HepG2 (cell line): ENCODE results near the gene SLC25A47. TPM values are rescaled to one million over a fixed set of nuclear protein-coding genes. Genes with fewer than 3 reads are reported as not detected.

Experiments
- ATAC-seq: fragments of 200-7000 bp; cut with Tn5 transposase; 3 replicates; pipeline ENCODE4 v1.9.1; 2020; ENCODE audit warnings: mild to moderate bottlenecking, moderate library complexity
- BruUV-seq: library from RNA; stranded (reverse); fragments of 400-500 nt; replicated peaks from 2 replicates; lab custom pipeline; 2021; lab: Mats Ljungman, UMichigan
- CTCF ChIA-PET: fragments of 300-600 bp; formaldehyde crosslinking; extraction: SDS; loops from one replicate; lab custom pipeline; 2021; ENCODE audit warnings: low total read pairs, inconsistent platforms, low intra/inter-chr PET ratio; lab: Yijun Ruan, JAX
- POLR2A ChIA-PET: fragments of 350-600 bp; sonication (Branson Sonifier 250); formaldehyde crosslinking; loops from one replicate; lab custom pipeline; 2020; ENCODE audit warnings: antibody characterized with exemption, inconsistent platforms; lab: Yijun Ruan, JAX
- DNase-seq: peaks from one replicate; pipeline ENCODE4 v3.0.0-alpha.2; 2015; ENCODE audit warnings: low spot score
- FAIRE-seq: peaks from 3 replicates; lab custom pipeline; 2011; peaks lifted over from hg19 to GRCh38; lab: Jason Lieb, UNC
- H2AFZ ChIP-seq: one replicate; pipeline ENCODE4 v1.6.1; 2011; ENCODE audit warnings: low read length, inconsistent platforms
- H3K27ac ChIP-seq: fragments of 300-600 bp; 3 replicates; pipeline ENCODE4 v1.8.0; 2011; ENCODE audit warnings: mixed run types, mild to moderate bottlenecking, mixed read lengths, low read length, inconsistent platforms; ENCODE audit not compliant: insufficient read depth; ENCODE audit errors: extremely low read length
- H3K27me3 ChIP-seq, 2 experiments: fragments of 200-600 bp in 1 of 2; 2 replicates in 1 of 2; 3 replicates in 1 of 2; pipeline versions ENCODE4 v1.6.0 to v1.8.0; 2011; ENCODE audit warnings: low read length in 2 of 2, mild to moderate bottlenecking in 2 of 2, moderate library complexity in 2 of 2, inconsistent platforms in 1 of 2; ENCODE audit not compliant: insufficient read depth in 2 of 2, control insufficient read depth in 1 of 2
- H3K36me3 ChIP-seq, 2 experiments: fragments of 200-600 bp in 1 of 2; replicated peaks in 1 of 2; 2 replicates in 1 of 2; 3 replicates in 1 of 2; pipeline versions ENCODE4 v1.5.1 to v1.8.0; 2011; ENCODE audit warnings: low read length in 2 of 2, inconsistent platforms in 1 of 2; ENCODE audit not compliant: insufficient read depth in 2 of 2, control insufficient read depth in 1 of 2
- H3K4me1 ChIP-seq: 2 replicates; pipeline ENCODE4 v1.5.1; 2012; ENCODE audit warnings: low read length, inconsistent platforms; ENCODE audit not compliant: insufficient read depth
- H3K4me2 ChIP-seq: 2 replicates; pipeline ENCODE4 v1.6.0; 2011; ENCODE audit warnings: low read depth, low read length, inconsistent platforms
- H3K4me3 ChIP-seq, 3 experiments: fragments of 200-600 bp in 1 of 3; sonication (generic), shearing (Covaris generic) in 1 of 3; replicated peaks in 1 of 3; 2 replicates each; pipeline ENCODE4 v1.5.1; 2011 to 2016; ENCODE audit warnings: low read length in 3 of 3, inconsistent platforms in 2 of 3, low read depth in 2 of 3, mild to moderate bottlenecking in 2 of 3, control low read depth in 1 of 3, mixed read lengths in 1 of 3; ENCODE audit not compliant: insufficient read depth in 1 of 3
- H3K79me2 ChIP-seq: one replicate; pipeline ENCODE4 v1.6.1; 2011; ENCODE audit warnings: low read length, inconsistent platforms; ENCODE audit not compliant: insufficient read depth
- H3K9ac ChIP-seq: 2 replicates; pipeline ENCODE4 v1.6.0; 2011; ENCODE audit warnings: mild to moderate bottlenecking, low read depth, low read length, inconsistent platforms; ENCODE audit not compliant: insufficient read depth
- H3K9me3 ChIP-seq: 2 replicates; pipeline ENCODE4 v1.5.1; 2012; ENCODE audit warnings: mild to moderate bottlenecking, low read length
- H4K20me1 ChIP-seq: 2 replicates; pipeline ENCODE4 v1.6.0; 2011; ENCODE audit warnings: inconsistent platforms, mild to moderate bottlenecking, low read length, moderate library complexity; ENCODE audit not compliant: insufficient read depth
- AGO2 ChIP-seq: fragments of 200-400 bp; formaldehyde crosslinking; optimal IDR thresholded peaks from 2 replicates; pipeline ENCODE3; 2017; ENCODE audit warnings: mild to moderate bottlenecking, low read depth, low read length, moderate library complexity
- CHCHD3 ChIP-seq: sonication (generic); formaldehyde crosslinking; IDR thresholded peaks from 2 replicates; pipeline ENCODE4 v1.8.0; 2022; ENCODE audit warnings: mild to moderate bottlenecking, missing genetic modification reagents, moderate library complexity
- EHMT2 ChIP-seq: fragments of 200-600 bp; sonication (generic); IDR thresholded peaks from 2 replicates; pipeline ENCODE4 v1.7.0; 2017; ENCODE audit warnings: antibody characterized with exemption, low read depth, low read length, borderline replicate concordance
- NFIB ChIP-seq: sonication (generic); formaldehyde crosslinking; IDR thresholded peaks from 2 replicates; pipeline ENCODE4 v1.9.0; 2021; ENCODE audit warnings: missing genetic modification reagents, mild to moderate bottlenecking, borderline replicate concordance
- NFKB2 ChIP-seq: sonication (generic); formaldehyde crosslinking; IDR thresholded peaks from 2 replicates; pipeline ENCODE4 v1.4.0; 2020; ENCODE audit warnings: missing genetic modification reagents, borderline replicate concordance
- ZBTB46 ChIP-seq: sonication (generic); formaldehyde crosslinking; IDR thresholded peaks from 2 replicates; pipeline ENCODE4 v1.4.0; 2020; ENCODE audit warnings: mild to moderate bottlenecking, missing genetic modification reagents, borderline replicate concordance
- ZBTB7B ChIP-seq: sonication (generic); formaldehyde crosslinking; IDR thresholded peaks from 2 replicates; pipeline ENCODE4 v1.4.0; 2020; ENCODE audit warnings: missing genetic modification reagents
- ZNF383 ChIP-seq: sonication (generic); formaldehyde crosslinking; IDR thresholded peaks from 2 replicates; pipeline ENCODE4 v1.4.0; 2020; ENCODE audit warnings: missing genetic modification reagents, mild to moderate bottlenecking, borderline replicate concordance
- ZNF430 ChIP-seq: sonication (generic); formaldehyde crosslinking; IDR thresholded peaks from 2 replicates; pipeline ENCODE4 v1.9.0; 2021; ENCODE audit warnings: mild to moderate bottlenecking, missing genetic modification reagents
- ZNF44 ChIP-seq: sonication (generic); formaldehyde crosslinking; IDR thresholded peaks from 2 replicates; pipeline ENCODE4 v1.5.1; 2020; ENCODE audit warnings: mild to moderate bottlenecking, missing genetic modification reagents
- ZNF691 ChIP-seq: sonication (generic); formaldehyde crosslinking; IDR thresholded peaks from 2 replicates; pipeline ENCODE4 v1.4.0; 2020; ENCODE audit warnings: missing genetic modification reagents, low read depth, mild to moderate bottlenecking, borderline replicate concordance
- WGBS: methylation state at CpG from one replicate; pipeline ENCODE4 v1.1.6; 2017; ENCODE audit warnings: low lambda C conversion rate; 5-methylcytosine and 5-hydroxymethylcytosine counted together
- in situ Hi-C: cut with HindIII; loops from 2 replicates; pipeline ENCODE4 v1.10.0; 2017; ENCODE audit warnings: low pct_unique_long_range_greater_than_20kb; ENCODE audit not compliant: extremely low pct_ligation_motif_present
- intact Hi-C: fragments of 100-400 bp; cut with micrococcal nuclease; formaldehyde crosslinking; loops from one replicate; pipeline ENCODE4 v1.10.0; 2022; ENCODE audit not compliant: unreplicated experiment
- polyA plus RNA-seq, 8 experiments: library from polyadenylated mRNA; depleted of rRNA in 3 of 8; stranded (reverse) in 7 of 8; unstranded in 1 of 8; fragments of >200 nt; fragmentation: Illumina TruSeq in 4 of 8; extraction: Trizol in 4 of 8; gene quantifications; 2 replicates each; pipeline versions ENCODE4 v1.2.1 to v1.2.3, GENCODE V29; 2011 to 2016; ENCODE audit warnings: low read depth in 4 of 8, missing spikeins in 1 of 8, mixed read lengths in 1 of 8; ENCODE audit not compliant: insufficient read depth in 1 of 8
- total RNA-seq, 5 experiments: library from RNA; depleted of rRNA; stranded (reverse); fragments of >200 nt; fragmentation: Illumina TruSeq; extraction: Trizol; gene quantifications; 2 replicates each; pipeline ENCODE4 v1.2.3, GENCODE V29; 2016; ENCODE audit warnings: low read depth in 1 of 5

SLC25A47 gene
- total and polyA plus RNA-seq, 2 of the 13 experiments (the other 11 are each of a cell fraction or from before 2014, with no cell fraction given) = 1.0 to 1.7 TPM

- in situ Hi-C loops (no loop called here), intact Hi-C loops (no loop called here)
- WGBS = 48% methylated on average over 5 of the region's 36 CpGs
- no peaks in the 10 kb centered on the region for H3K9me3 ChIP-seq
- H2AFZ ChIP-seq = no peak overlapping the region
- H3K27ac ChIP-seq = no peak overlapping the region
- POLR2A ChIA-PET = interaction anchor here (1.5 kb wide), 1 partner anchor 11 kb away, joined by 4 read pairs; no protein-coding TSS in a partner anchor
- H4K20me1 ChIP-seq = no peaks in the 10 kb centered on the region
- CTCF ChIA-PET = no interaction called here
- no peak for FAIRE-seq
- peak overlapping the region; percentile 64 for H3K9ac ChIP-seq
- peak; percentile 32 for ATAC-seq
- H3K27me3 ChIP-seq = peaks cover 0 to 2% of the 10 kb centered on the region in 2 experiments; a peak in 1 of 5 replicates
- peak overlapping the region; percentile 78 for H3K4me2 ChIP-seq
- H3K4me3 ChIP-seq = peak overlapping the region; percentile 41 to 69 (median 52); a peak in 5 of 6 replicates
- DNase-seq = no peak
- no peaks in the 10 kb centered on the region; a peak in 2 of 5 replicates for H3K36me3 ChIP-seq
- BruUV-seq = no TSS peak
- no peaks in the 10 kb centered on the region for H3K79me2 ChIP-seq
- TF ChIP-seq ZNF430 (CRISPR knock-in tag) = 0 out of 2 replicates have a peak, but pooled peaks have one; percentile 17
- TF ChIP-seq AGO2 = peak; percentile 9
- TF ChIP-seq EHMT2 = no peak
- TF ChIP-seq NFKB2 = 0 out of 2 replicates have a peak, but pooled peaks have one; percentile 2
- TF ChIP-seq CHCHD3 = peak; percentile 19; the same call in 1 of the 2 replicates
- TF ChIP-seq ZNF44 (CRISPR knock-in tag) = no peak
- 0 out of 2 replicates have a peak, but pooled peaks have one; percentile 7 for TF ChIP-seq ZNF691 (CRISPR knock-in tag)
- TF ChIP-seq ZNF383 (CRISPR knock-in tag) = 0 out of 2 replicates have a peak, but pooled peaks have one; percentile 4
- TF ChIP-seq ZBTB7B (CRISPR knock-in tag) = 0 out of 2 replicates have a peak, but pooled peaks have one; percentile 5
- TF ChIP-seq ZBTB46 = 0 out of 2 replicates have a peak, but pooled peaks have one; percentile 12
- TF ChIP-seq NFIB (CRISPR knock-in tag) = no peak
- H3K4me1 ChIP-seq = peaks cover 49% of the 10 kb centered on the region
Measured at GRCh38 chr14:100329233-100330006, 6.3 kb downstream of the SLC25A47 start.
